SK-N-SH treated with all-trans-retinoic acid at 6 μM for 48 hours (cell line): ENCODE measurements around the gene PKMYT1.

ENCODE experiments used
- ATAC-seq: fragments of 200-7000 bp; cut with Tn5 transposase; 3 replicates; pipeline ENCODE4 v1.9.1; 2020; ENCODE audit warnings: mild to moderate bottlenecking, moderate library complexity
- CREB5 ChIP-seq: fragments of 250-450 bp; sonication (Bioruptor Pico); IDR thresholded peaks from 2 replicates; pipeline ENCODE4 v1.5.1; 2020; ENCODE audit warnings: low read depth, mild to moderate bottlenecking, moderate library complexity
- CSRNP3 ChIP-seq: fragments of 250-450 bp; sonication (Bioruptor Pico); IDR thresholded peaks from 2 replicates; pipeline ENCODE4 v1.5.1; 2021; ENCODE audit warnings: mild to moderate bottlenecking, moderate library complexity
- ESRRG ChIP-seq: fragments of 250-450 bp; sonication (Bioruptor Pico); IDR thresholded peaks from 2 replicates; pipeline ENCODE4 v1.6.1; 2021; ENCODE audit warnings: mild to moderate bottlenecking
- GLIS3 ChIP-seq: fragments of 250-450 bp; sonication (Bioruptor Pico); IDR thresholded peaks from 2 replicates; pipeline ENCODE4 v1.5.0; 2020; ENCODE audit warnings: mild to moderate bottlenecking, moderate library complexity
- ISL1 ChIP-seq: fragments of 250-450 bp; sonication (Bioruptor Pico); IDR thresholded peaks from 2 replicates; pipeline ENCODE4 v2.1.2; 2022; ENCODE audit warnings: mild to moderate bottlenecking, moderate library complexity
- OSR1 ChIP-seq: fragments of 250-450 bp; sonication (Bioruptor Pico); IDR thresholded peaks from 2 replicates; pipeline ENCODE4 v1.8.0; 2022; ENCODE audit warnings: moderate library complexity, mild to moderate bottlenecking, inconsistent platforms
- PATZ1 ChIP-seq: fragments of 250-450 bp; sonication (Bioruptor Pico); IDR thresholded peaks from 2 replicates; pipeline ENCODE4 v1.8.0; 2020; ENCODE audit warnings: mild to moderate bottlenecking, moderate library complexity, borderline replicate concordance
- POU6F1 ChIP-seq: fragments of 250-450 bp; sonication (Bioruptor Pico); IDR thresholded peaks from 2 replicates; pipeline ENCODE4 v1.8.0; 2021; ENCODE audit warnings: low read depth, mild to moderate bottlenecking, moderate library complexity, borderline replicate concordance
- PPARA ChIP-seq: fragments of 250-450 bp; sonication (Bioruptor Pico); IDR thresholded peaks from 2 replicates; pipeline ENCODE4 v1.5.0; 2020; ENCODE audit warnings: mild to moderate bottlenecking, borderline replicate concordance
- RARB ChIP-seq: fragments of 250-450 bp; sonication (Bioruptor Pico); IDR thresholded peaks from 2 replicates; pipeline ENCODE4 v1.8.0; 2021; ENCODE audit warnings: mild to moderate bottlenecking, moderate library complexity
- SNAI2 ChIP-seq: fragments of 250-450 bp; sonication (Bioruptor Pico); IDR thresholded peaks from 2 replicates; pipeline ENCODE4 v1.5.0; 2020; ENCODE audit warnings: mild to moderate bottlenecking, moderate library complexity
- TSHZ2 ChIP-seq: fragments of 250-450 bp; sonication (Bioruptor Pico); IDR thresholded peaks from 2 replicates; pipeline ENCODE4 v1.5.0; 2020; ENCODE audit warnings: mild to moderate bottlenecking, moderate library complexity
- ZC3H10 ChIP-seq: fragments of 250-450 bp; sonication (Bioruptor Pico); IDR thresholded peaks from 2 replicates; pipeline ENCODE4 v1.5.1; 2021; ENCODE audit warnings: mild to moderate bottlenecking, moderate library complexity
- ZFP3 ChIP-seq: fragments of 250-450 bp; sonication (Bioruptor Pico); IDR thresholded peaks from 2 replicates; pipeline ENCODE4 v1.5.0; 2020; ENCODE audit warnings: mild to moderate bottlenecking, moderate library complexity
- ZFP30 ChIP-seq: fragments of 450-650 bp; formaldehyde crosslinking; IDR thresholded peaks from 2 replicates; pipeline ENCODE4 v1.5.0; 2022; ENCODE audit warnings: mild to moderate bottlenecking, moderate library complexity
- ZNF565 ChIP-seq: fragments of 450-650 bp; formaldehyde crosslinking; conservative IDR thresholded peaks from 2 replicates; pipeline ENCODE4 v1.5.0; 2020; ENCODE audit warnings: low read depth, mild to moderate bottlenecking, moderate library complexity
- ZNF70 ChIP-seq: fragments of 450-650 bp; formaldehyde crosslinking; IDR thresholded peaks from 2 replicates; pipeline ENCODE4 v1.5.0; 2020; ENCODE audit warnings: mild to moderate bottlenecking, moderate library complexity
- ZNF8 ChIP-seq: fragments of 450-650 bp; formaldehyde crosslinking; IDR thresholded peaks from 2 replicates; pipeline ENCODE4 v1.5.0; 2020; ENCODE audit warnings: mild to moderate bottlenecking, moderate library complexity

Gene PKMYT1

GRCh38 chr16:3022684-3023414 lies 42.6 kb upstream of the PKMYT1 start:
- TF ChIP-seq ZNF565 (CRISPR knock-in tag) (no peak), POU6F1 (CRISPR knock-in tag) (no peak), ZNF70 (CRISPR knock-in tag) (no peak), SNAI2 (CRISPR knock-in tag) (no peak), OSR1 (CRISPR knock-in tag) (no peak), CSRNP3 (CRISPR knock-in tag) (no peak), RARB (CRISPR knock-in tag) (0 out of 2 replicates have a peak, but pooled peaks have one; percentile 7), GLIS3 (CRISPR knock-in tag) (0 out of 2 replicates have a peak, but pooled peaks have one; percentile 26), PATZ1 (CRISPR knock-in tag) (no peak), ZFP30 (CRISPR knock-in tag) (no peak), PPARA (CRISPR knock-in tag) (no peak), CREB5 (CRISPR knock-in tag) (no peak; the same call in 1 of the 2 replicates), ISL1 (no peak), ZC3H10 (CRISPR knock-in tag) (no peak), TSHZ2 (CRISPR knock-in tag) (no peak), ZNF8 (no peak), ESRRG (CRISPR knock-in tag) (no peak), ZFP3 (CRISPR knock-in tag) (no peak)
- ATAC-seq = no peak

- ATAC-seq = peak; percentile 31
These were observed 42.0 kb upstream of the PKMYT1 start for GRCh38 chr16:3022208-3022683.

More at GRCh38 chr16:3022208-3022683, 42.0 kb upstream of the PKMYT1 start:
- TF ChIP-seq PATZ1 (CRISPR knock-in tag) = peak; percentile 90; the same call in 1 of the 2 replicates
- peak; percentile 11; the same call in 1 of the 2 replicates for TF ChIP-seq GLIS3 (CRISPR knock-in tag)
- TF ChIP-seq SNAI2 (CRISPR knock-in tag) = no peak
